Muscle layer of duodenum (tissue), 2 donors: ENCODE measurements around the gene KDF1.

ENCODE experiments used
- H3K27ac ChIP-seq: one replicate; pipeline ENCODE4 v1.7.0; 2013; ENCODE audit warnings: mild to moderate bottlenecking, low read length
- H3K27me3 ChIP-seq: one replicate; pipeline ENCODE4 v1.7.0; 2013; ENCODE audit warnings: low read depth, mild to moderate bottlenecking, control low read depth, low read length
- H3K36me3 ChIP-seq, 2 donors: one replicate each; pipeline ENCODE4 v1.7.0; 2013; ENCODE audit warnings: low read length in 2 of 2, control low read depth in 1 of 2, mild to moderate bottlenecking in 1 of 2; ENCODE audit not compliant: insufficient read depth in 2 of 2, control insufficient read depth in 1 of 2
- H3K4me1 ChIP-seq, 2 donors: one replicate each; pipeline ENCODE4 v1.7.0; 2013; ENCODE audit warnings: low read length in 2 of 2, mild to moderate bottlenecking in 2 of 2, control low read depth in 1 of 2, moderate library complexity in 1 of 2; ENCODE audit not compliant: insufficient read depth in 2 of 2, control insufficient read depth in 1 of 2
- H3K4me3 ChIP-seq, 2 donors: one replicate each; pipeline ENCODE4 v1.7.0; 2013; ENCODE audit warnings: low read length in 2 of 2, low read depth in 1 of 2, mild to moderate bottlenecking in 1 of 2
- H3K9me3 ChIP-seq, 2 donors: one replicate each; pipeline ENCODE4 v1.7.0; 2013; ENCODE audit warnings: low read length in 2 of 2, control low read depth in 1 of 2, mild to moderate bottlenecking in 1 of 2; ENCODE audit not compliant: control insufficient read depth in 1 of 2
- donor health status: healthy.

KDF1 gene

GRCh38 chr1:27000817-27001460 lies 40.7 kb upstream of the KDF1 start:
- peak overlapping the region; percentile 88 for H3K27ac ChIP-seq
- H3K4me3 ChIP-seq = no peak overlapping the region
- H3K9me3 ChIP-seq = no peaks in the 10 kb centered on the region
- H3K27me3 ChIP-seq = no peaks in the 10 kb centered on the region
- peaks cover 0 to 5% of the 10 kb centered on the region in 2 donors for H3K36me3 ChIP-seq
- peaks cover 14 to 60% of the 10 kb centered on the region in 2 donors for H3K4me1 ChIP-seq

- H3K4me1 ChIP-seq = peaks cover 14 to 60% of the 10 kb centered on the region in 2 donors
- H3K27me3 ChIP-seq = peaks cover 2% of the 10 kb centered on the region
- H3K27ac ChIP-seq = peak overlapping the region; percentile 88
- no peaks in the 10 kb centered on the region for H3K36me3 ChIP-seq
- H3K4me3 ChIP-seq = peak overlapping the region in 1 of 2 donors; percentile 15
- H3K9me3 ChIP-seq = no peaks in the 10 kb centered on the region
These were observed 40.0 kb upstream of the KDF1 start for GRCh38 chr1:27000090-27000816.

- peak overlapping the region in 1 of 2 donors; percentile 15 for H3K4me3 ChIP-seq
- H3K27me3 ChIP-seq = peaks cover 7% of the 10 kb centered on the region
- no peaks in the 10 kb centered on the region for H3K36me3 ChIP-seq
- peak overlapping the region; percentile 88 for H3K27ac ChIP-seq
- H3K9me3 ChIP-seq = no peaks in the 10 kb centered on the region
- peaks cover 14 to 60% of the 10 kb centered on the region in 2 donors for H3K4me1 ChIP-seq
These were observed 39.2 kb upstream of the KDF1 start for GRCh38 chr1:26999440-26999987.

GRCh38 chr1:26998429-26999300 lies 38.4 kb upstream of the KDF1 start:
- Histone ChIP-seq H3K4me3 (peak overlapping the region in 1 of 2 donors; percentile 45), H3K4me1 (peaks cover 14 to 53% of the 10 kb centered on the region in 2 donors), H3K27ac (peak overlapping the region; percentile 88), H3K36me3 (no peaks in the 10 kb centered on the region), H3K27me3 (peaks cover 7% of the 10 kb centered on the region), H3K9me3 (no peaks in the 10 kb centered on the region)

DNA sequence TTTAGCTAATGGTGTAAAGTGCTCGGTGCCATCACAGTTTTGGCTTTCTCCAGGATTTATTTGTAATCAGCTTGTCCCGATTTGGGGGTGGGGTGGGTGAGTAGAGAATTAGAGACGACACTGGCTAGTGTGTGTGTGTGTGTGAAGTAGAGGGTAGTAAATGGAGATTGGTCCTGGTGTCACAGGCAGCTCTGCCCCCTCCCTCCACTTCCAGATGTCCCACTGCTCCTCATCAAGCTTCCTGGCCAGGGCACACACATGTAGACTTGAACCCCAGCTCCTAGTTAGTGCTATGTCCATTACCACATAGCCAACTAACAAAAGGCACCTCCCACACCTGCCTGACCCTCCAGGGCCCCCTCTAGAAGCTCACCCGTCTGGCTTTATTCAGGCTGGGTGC lies 36.4 kb upstream of the KDF1 start:
- Histone ChIP-seq H3K27ac (no peak overlapping the region), H3K4me1 (peaks cover 19 to 58% of the 10 kb centered on the region in 2 donors), H3K9me3 (no peaks in the 10 kb centered on the region), H3K27me3 (peaks cover 16% of the 10 kb centered on the region), H3K4me3 (no peak overlapping the region), H3K36me3 (no peaks in the 10 kb centered on the region)

DNA sequence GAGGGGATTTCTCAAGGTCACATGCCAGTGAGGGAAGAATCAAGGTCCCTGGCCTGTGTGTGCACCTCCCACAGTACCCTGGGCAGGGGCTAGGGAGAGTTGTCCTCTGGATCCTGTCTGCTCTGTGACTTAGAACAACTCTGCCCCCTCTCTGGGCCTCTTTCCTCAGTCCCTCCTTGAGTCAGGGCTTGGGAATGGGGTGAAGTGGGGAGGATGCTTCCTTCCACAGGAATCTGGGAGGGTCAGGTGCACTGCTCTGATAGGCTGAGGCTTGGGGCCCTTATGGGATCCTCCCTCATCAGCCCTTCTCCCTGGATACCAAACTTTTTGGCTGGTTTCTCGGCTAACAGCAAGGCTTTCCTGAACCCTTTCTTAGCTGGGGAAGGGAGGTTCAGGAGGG lies 35.8 kb upstream of the KDF1 start:
- Histone ChIP-seq H3K27me3 (peaks cover 18% of the 10 kb centered on the region), H3K4me3 (no peak overlapping the region), H3K4me1 (peaks cover 19 to 58% of the 10 kb centered on the region in 2 donors), H3K27ac (no peak overlapping the region), H3K9me3 (no peaks in the 10 kb centered on the region), H3K36me3 (no peaks in the 10 kb centered on the region)

DNA sequence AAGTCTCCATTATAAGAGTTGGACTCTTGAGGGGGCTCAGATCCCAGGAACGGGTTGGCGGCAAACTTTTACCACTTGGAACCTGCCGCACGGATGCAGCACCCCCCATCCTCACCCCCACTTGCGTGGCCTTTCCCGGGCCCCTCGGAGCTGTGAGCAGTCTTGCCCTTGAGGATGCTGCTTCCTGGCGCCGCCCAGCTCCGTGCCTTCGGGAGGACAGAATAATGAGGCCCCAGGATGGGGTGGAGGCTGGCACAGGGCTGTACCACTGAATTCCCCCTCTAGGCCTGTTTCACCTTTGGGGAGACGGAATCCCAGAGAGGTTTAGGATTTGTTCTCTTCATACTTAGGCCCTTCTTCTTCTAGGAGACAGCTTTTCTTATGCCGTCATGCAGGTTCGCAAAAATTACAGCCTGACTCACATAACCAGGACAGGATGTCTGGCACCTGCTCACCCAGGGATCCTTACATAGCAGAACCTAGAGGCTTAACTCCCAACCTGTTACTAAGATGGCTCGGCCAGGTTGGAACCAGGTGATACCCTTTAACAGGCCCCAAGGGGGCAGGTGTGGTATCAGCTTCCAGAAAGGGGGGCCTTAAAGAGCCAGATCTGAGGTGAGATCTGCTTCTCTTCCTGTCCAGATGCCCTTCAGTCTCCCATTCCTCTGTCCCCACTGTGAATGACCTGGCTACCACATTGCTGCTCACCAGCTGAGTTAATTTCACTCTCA lies 34.7 kb upstream of the KDF1 start:
- Histone ChIP-seq H3K27me3 (peaks cover 18% of the 10 kb centered on the region), H3K27ac (peak overlapping the region; percentile 16), H3K4me1 (peaks cover 18 to 55% of the 10 kb centered on the region in 2 donors), H3K36me3 (no peaks in the 10 kb centered on the region), H3K9me3 (no peaks in the 10 kb centered on the region), H3K4me3 (peak overlapping the region; percentile 42 to 81)

GRCh38 chr1:26994020-26994786 lies 33.9 kb upstream of the KDF1 start:
- peaks cover 14 to 47% of the 10 kb centered on the region in 2 donors for H3K4me1 ChIP-seq
- no peaks in the 10 kb centered on the region for H3K36me3 ChIP-seq
- H3K4me3 ChIP-seq = peak overlapping the region; percentile 42 to 81
- peak overlapping the region; percentile 16 for H3K27ac ChIP-seq
- no peaks in the 10 kb centered on the region for H3K9me3 ChIP-seq
- peaks cover 18% of the 10 kb centered on the region for H3K27me3 ChIP-seq

GRCh38 chr1:26993237-26994019 lies 33.2 kb upstream of the KDF1 start, which contains the start of gene TRNP1:
TSS of gene TRNP1 (plus strand) at chr1:26993692. CDS start at chr1:26993787, 95 bp downstream.
- Histone ChIP-seq H3K36me3 (no peaks in the 10 kb centered on the region), H3K4me3 (peak within 1 kb of the TSS; percentile 42 to 81), H3K27ac (peak within 1 kb of the TSS; percentile 16), H3K9me3 (no peaks in the 10 kb centered on the region), H3K27me3 (peaks cover 18% of the 10 kb centered on the region), H3K4me1 (peaks cover 11 to 39% of the 10 kb centered on the region in 2 donors)
